Gastrocnemius medialis (tissue), 4 donors: ENCODE measurements around the gene SCD5.

Source experiments
- POLR2A ChIP-seq, 2 donors: fragments of 450-650 bp; IDR thresholded peaks; one replicate each; pipeline ENCODE4 v1.6.1; 2017; ENCODE audit warnings: antibody characterized with exemption in 2 of 2, mild to moderate bottlenecking in 2 of 2, moderate library complexity in 2 of 2
- TF ChIP-seq, protein P1 (sequence below), 5 experiments: fragments of 450-650 bp in 3 of 5; fragments of 200-600 bp in 2 of 5; sonication (generic) in 2 of 5; IDR thresholded peaks in 4 of 5; conservative IDR thresholded peaks in 1 of 5; 1 replicate in 4 of 5; 2 replicates in 1 of 5; pipeline ENCODE4 v1.5.1; 2016 to 2019; ENCODE audit warnings: antibody characterized with exemption in 5 of 5, mild to moderate bottlenecking in 3 of 5, moderate library complexity in 3 of 5

DNA sequence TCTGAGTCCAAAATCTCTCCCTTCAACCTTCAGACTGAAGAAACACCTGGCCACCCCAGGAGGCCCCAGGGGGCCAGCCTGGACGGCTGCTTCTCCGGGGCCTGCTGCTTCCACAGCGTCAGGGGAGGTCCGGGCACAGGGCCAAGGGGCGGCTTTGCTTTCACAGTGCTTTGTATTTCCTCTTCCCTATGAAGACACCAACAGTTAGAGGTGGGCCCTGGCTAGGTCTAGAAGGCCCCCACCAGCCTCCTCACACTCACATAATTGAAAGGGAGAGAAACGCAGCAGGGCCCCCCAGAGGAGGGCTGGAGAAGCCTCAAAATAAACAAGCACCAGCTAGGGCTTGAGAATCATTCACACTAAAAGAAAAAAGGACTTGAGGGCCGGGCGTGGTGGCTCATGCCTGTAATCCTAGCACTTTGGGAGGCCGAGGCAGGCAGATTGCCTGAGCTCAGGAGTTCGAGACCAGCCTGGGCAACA is 17.8 kb downstream of the SCD5 start:
- TF ChIP-seq, protein P1, sequence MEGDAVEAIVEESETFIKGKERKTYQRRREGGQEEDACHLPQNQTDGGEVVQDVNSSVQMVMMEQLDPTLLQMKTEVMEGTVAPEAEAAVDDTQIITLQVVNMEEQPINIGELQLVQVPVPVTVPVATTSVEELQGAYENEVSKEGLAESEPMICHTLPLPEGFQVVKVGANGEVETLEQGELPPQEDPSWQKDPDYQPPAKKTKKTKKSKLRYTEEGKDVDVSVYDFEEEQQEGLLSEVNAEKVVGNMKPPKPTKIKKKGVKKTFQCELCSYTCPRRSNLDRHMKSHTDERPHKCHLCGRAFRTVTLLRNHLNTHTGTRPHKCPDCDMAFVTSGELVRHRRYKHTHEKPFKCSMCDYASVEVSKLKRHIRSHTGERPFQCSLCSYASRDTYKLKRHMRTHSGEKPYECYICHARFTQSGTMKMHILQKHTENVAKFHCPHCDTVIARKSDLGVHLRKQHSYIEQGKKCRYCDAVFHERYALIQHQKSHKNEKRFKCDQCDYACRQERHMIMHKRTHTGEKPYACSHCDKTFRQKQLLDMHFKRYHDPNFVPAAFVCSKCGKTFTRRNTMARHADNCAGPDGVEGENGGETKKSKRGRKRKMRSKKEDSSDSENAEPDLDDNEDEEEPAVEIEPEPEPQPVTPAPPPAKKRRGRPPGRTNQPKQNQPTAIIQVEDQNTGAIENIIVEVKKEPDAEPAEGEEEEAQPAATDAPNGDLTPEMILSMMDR (IDR thresholded peaks at IDR 0.05 in 4 of 5, conservative IDR thresholded peaks at IDR 0.05 in 1 of 5): no peak
- TF ChIP-seq POLR2A (IDR thresholded peaks at IDR 0.05): no peak
